Activated CD4-positive, CD25-positive, alpha-beta regulatory T cell (primary cell): Measurements from ENCODE around the gene SLC26A11.
"Not testable (repeated sequence)": the region's sequence is repeated elsewhere in the genome, so short reads cannot be mapped to it uniquely, and the experiment has no call there.

ENCODE experiments used
- DNase-seq, 4 experiments: peaks; one replicate each; lab custom pipeline; 2025; lab: John Stamatoyannopoulos, UW

Gene SLC26A11

DNA sequence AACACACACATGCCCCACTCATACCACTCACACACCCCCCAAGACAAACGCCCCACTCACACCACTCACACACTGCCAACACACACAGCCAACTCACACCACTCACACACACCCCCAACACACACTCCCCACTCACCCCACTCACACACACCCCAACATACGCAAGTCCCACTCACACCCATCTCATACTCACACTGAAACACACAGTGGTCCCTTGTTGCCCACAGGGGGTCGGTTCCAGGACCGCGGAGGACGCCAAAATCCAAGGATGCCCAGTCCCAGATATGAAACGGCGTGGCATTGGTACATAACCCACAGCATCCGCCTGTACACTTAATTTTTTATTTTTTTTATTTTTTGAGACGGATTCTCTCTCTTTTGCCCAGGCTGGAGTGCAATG, 61.3 kb downstream of the SLC26A11 start:
- DNase-seq: no peak

DNA sequence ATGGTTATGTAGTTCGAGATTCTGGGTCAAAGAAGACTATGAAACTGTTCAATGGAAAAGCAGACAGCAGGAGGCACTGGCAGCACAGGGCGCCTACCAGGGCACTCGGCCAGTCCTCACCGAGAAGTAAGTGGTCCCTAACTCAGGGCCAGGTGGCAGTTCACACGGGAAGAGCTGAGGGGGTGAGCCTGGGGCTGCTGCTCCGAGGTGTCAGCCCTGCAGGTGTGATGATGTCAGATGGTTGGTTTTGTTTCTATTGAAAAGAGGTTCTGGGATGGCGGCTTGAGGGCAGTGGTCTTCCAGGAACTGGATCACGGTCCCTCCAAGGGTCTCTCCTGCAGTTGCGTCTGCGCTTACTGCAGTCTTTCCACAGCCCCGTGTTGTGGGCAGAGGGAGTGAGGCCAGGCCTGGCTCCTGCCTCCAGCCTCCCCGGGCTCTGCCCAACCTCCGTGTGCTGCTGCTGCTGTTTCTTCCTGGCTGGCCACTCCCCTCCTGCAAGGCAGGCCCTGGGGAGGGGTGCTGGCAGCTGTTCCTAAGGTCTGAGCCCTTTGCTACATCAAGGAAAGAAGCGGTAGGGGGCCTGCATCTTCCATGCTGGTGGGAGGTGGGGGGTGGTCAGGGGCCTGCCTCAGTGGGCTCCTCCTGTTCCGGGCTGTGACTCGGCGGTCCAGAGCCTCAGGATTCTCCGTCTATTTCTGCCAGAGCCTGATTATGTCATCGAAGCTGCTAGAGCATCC, 63.1 kb downstream of the SLC26A11 start:
- no peak for DNase-seq

DNA sequence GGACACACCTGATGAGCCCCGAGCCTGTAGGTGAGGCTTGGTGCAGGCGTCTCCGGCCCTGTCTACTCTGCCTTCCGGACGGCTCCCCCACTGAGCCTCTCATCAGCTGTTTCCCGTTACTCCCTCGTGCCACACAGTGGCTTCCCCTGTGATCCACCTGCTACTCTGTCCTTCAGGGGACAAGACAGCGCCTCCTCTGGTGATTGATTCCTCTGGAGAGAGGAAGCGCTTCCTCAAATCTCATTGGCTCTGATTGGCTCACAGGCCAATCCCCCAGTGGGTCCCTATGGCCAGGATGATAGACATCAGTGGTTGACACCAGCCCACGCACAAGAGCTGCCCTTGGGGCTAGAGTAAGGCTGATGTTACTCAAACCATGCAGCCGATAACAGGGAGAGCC, 64.4 kb downstream of the SLC26A11 start:
- DNase-seq: no peak

DNA sequence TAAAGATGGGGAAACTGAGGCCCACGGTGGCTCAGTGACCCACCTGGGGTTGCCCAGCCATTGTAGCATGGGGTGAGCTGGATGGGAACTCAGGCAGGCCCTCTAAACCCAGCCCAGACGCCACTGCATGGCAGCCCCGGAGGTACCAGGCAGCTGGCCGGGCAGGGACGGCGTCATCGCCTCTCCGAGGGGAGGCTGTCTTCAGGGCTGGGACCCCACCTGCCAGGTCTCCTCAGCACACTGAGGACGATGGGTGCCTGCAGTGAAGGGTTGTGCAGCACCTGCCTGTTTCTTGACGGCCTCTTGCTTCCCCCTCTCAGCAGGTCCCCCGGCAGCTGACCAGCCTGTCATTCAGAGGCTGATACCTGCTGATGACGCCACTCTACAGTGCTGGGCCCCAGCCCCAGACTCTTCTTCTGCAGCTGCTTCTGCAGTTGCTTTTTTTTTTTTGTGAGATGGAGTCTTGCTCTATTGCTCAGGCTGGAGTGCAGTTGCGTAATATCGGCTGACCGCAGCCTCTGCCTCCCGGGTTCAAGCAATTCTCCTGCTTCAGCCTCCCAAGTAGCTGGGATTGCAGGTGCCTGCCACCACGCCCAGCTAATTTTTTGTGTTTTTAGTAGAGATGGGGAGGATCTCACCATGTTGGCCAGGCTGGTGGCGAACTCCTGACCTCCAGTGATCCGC, 65.2 kb downstream of the SLC26A11 start:
- no peak for DNase-seq

DNA sequence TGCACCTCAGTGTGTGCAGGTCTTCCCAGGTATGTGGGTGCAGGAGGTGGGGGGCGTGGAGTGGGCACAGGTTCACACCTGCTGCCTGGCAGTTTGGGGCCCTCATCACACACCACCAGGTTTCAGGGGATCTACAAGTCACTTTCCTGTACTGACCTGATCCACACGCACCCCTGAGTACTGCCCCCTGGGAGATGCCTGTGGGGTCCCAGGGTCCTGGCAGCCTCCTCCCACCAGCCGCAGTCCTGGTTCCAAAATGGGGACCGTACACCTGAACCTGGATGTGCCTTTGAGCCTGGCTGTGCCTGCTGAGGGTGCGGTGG, 66.4 kb downstream of the SLC26A11 start:
- no peak for DNase-seq

DNA sequence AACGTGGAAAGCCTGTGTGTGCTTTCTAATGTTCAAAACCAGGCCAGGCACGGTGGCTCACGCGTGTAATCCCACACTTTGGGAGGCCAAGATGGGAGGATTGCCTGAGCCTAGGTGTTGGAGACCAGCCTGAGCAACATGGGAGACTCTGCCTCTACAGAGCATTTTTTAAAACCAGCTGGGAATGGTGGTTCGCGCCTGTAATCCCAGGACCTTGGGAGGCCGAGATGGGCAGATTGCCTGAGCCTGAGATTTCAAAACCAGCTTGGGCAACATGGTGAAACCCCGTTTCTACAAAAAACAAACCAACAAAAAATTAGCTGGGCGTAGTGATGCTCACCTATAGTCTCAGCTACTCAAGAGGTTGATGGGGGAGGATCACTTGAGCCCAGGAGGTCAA, 66.8 kb downstream of the SLC26A11 start:
- no peak for DNase-seq

DNA sequence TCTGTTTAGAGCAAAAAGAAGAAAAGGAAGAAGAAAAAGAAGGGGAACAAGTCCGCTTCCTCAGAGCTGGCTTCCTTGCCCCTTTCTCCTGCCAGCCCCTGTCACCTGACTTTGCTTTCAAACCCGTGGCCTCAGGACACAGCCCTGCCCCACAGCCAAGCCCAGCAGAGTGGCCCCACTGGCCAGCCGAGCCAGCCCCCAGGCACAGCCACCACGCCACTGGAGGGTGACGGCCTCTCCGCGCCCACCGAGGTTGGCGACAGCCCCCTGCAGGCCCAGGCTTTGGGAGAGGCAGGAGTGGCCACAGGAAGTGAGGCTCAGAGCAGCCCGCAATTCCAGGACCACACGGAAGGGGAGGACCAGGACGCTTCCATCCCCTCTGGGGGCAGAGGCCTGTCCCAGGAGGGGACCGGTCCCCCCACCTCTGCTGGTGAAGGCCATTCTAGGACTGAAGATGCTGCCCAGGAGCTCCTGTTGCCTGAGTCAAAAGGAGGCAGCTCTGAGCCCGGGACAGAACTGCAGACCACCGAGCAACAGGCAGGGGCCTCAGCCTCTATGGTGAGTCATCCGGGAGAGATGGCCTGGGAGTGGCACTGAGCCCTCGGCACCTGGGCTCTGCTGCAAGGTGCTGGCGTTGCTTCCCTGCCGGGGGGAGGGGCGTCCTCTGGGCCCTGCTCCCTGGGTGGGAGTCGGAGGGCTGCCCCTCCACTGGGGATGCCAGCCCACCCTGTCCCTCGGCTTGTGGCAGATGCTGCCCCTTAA, 67.8 kb downstream of the SLC26A11 start:
- DNase-seq: no peak

DNA sequence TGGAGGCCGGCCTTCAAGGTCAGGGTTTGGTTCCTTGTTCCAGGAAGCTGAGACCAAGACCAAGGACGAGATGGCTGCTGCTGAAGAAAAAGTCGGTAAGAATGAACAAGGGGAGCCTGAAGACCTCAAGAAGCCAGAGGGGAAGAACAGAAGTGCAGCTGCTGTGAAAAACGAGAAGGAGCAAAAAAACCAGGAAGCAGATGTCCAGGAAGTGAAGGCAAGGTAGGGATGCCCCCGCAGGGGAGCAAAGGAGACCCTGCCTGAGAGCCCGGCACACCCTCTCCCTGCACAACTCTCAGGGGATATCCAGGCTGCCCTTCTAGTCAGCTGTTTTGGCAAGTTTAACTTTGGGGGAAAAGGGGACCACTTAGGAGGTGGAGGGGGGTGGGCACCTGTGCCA, 69.4 kb downstream of the SLC26A11 start:
- no peak for DNase-seq

DNA sequence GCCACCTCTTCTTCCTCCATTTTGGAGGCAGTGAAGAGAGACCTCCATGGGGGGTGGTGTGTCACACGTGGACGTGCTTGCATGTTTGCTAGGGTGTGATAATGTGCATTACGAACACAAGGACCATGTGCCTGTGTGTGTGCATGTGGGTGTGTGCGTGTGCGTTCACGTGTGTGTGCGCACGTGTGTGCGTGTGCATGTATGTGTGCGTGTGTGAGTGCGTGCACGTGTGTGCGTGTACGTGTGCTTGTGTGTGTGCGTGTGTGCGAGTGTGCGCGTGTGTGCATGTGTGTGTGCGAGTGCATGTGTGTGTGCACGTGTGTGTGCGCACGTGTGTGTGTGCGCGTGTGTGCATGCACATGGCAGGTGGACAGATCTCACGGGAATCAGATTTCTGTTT, 69.9 kb downstream of the SLC26A11 start:
- DNase-seq: no peak

DNA sequence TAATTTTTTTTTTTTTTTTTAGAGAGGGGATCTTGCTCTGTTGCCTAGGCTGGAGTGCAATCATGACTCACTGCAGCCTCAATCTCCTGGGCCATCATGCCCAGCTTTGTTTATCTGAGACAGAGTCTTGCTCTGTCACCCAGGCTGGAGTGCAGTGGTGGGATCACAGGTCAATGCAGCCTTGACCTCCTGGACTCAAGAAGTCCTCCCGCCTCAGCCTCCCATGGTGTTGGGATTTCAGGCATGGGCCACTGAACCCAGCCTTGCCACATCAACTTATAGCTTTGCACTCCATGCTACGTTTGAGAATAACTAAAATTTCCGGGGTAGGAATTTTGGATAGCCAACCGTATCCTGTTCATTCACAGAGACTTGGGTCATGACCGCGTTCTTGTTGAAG, 71.0 kb downstream of the SLC26A11 start:
- no peak for DNase-seq

DNA sequence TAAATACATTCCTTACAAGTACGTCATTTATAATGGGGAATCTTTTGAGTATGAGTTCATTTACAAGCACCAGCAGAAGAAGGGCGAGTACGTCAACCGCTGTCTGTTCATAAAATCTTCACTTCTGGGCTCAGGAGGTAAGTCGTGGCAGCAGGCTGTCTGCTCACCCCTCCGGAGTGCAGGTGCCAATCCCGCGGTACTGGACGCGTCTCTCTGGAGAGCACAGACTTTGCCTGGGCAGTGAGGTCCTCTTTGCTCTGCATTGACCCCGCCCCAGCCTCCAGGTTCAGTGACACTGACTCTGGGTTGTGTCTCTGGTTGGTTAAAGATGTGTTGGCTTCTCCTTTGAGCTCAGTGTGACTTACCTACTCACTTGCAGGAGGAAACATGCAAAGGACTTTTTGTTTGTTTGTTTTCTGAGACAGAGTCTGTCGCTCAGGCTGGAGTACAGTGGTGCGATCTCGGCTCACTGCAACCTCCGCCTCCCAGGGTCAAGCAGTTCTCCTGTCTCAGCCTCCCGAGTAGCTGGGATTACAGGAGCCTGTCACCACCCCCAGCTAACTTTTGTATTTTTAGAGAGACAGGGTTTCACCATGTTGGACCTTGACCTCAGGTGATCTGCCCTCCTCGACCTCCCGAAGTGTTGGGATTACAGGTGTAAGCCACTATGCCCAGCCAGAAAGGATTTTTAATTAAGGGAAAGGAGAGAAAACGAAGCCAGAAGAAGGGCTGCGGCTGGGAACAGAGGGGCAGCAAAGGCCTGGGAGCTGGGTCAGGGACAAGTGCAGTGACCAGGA, 71.7 kb downstream of the SLC26A11 start:
- DNase-seq: no peak

DNA sequence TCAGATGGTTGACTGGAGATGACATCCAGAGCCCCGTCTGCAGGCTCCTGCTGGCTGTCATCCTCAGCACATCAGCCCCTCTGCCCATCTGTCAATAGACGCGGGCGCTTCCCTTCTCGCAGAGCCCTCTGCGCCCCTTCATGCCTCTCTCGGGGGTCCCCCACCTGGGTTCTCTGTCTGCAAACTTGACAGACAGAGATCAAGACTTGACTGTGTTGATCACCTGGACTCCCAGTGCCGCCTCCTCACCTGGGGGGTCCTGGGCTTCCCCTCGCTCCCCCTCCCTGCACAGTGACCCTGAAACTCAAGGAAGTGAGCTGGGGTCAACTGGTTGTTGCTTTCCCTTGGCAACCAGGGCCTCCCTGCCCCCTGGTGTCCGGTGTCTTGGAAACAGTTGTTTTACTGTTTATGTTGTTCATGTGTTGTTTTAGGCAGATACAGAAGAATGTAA, 72.3 kb downstream of the SLC26A11 start:
- DNase-seq: no peak

DNA sequence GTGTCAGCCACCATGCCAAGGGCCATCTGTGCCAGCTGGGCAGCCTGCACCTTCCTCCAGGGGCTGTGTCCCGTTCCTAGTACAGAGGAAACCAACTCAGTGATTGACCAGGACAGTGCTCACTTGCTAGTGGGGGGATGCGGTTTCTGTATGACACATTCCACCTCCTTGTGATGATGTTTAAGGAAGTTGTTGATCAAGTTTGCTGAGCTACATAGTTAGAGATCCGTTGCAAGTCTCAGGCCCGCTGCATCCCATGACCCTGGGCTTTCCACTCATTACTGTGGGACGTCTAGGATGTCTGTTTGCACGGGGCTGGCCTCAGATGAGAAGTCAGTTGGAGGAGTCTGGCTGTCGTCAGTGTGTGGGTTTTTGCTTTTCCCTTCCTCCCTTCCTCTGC, 74.0 kb downstream of the SLC26A11 start:
- no peak for DNase-seq

DNA sequence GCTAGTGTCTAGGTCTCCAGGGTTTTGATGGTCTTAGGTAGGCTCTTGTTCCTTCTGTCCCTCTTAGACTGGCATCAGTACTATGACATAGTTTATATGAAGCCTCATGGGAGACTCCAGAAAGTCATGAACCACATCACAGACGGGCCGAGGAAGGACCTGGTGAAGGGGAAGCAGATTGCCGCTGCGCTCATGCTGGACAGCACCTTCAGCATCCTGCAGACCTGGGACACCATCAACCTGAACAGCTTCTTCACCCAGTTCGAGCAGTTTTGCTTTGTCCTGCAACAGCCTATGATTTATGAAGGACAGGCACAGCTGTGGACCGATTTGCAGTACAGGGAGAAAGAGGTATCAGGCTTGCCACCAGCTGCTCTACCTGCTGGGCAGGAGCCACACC, 74.4 kb downstream of the SLC26A11 start:
- DNase-seq: no peak

DNA sequence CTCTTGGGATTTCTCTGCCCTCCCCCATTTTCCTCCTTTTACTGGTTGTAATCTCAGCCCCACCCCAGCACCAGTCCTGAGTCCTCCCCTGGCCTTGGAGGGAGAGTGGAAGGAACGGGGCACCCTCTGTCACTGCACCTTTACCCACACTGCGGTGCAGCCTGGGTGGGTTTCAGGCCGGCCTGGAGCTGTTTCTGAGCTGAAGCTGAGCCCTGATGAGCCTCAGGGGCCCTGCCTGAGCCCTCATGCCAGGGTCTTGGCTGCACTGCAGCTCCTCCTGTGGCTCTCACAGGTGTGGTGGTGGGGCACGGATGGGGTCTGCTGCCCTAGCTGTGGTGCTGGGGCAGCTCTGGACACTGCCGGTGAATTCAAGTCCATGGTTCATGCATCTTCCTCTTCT, 74.9 kb downstream of the SLC26A11 start:
- DNase-seq: no peak

DNA sequence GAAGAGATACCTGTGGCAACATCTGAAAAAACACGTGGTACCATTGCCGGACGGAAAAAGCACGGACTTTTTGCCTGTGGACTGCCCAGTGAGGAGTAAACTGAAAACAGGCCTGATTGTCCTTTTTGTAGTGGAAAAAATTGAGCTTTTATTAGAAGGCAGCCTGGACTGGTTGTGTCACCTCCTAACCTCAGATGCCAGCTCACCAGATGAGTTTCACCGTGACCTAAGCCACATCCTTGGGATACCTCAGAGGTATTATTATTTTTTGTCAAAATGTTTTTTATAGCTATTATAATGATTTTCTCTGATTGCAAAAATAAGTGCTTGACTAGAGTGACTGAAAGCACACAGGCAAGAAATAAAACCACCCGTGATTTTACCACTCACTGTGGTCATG, 75.3 kb downstream of the SLC26A11 start:
- DNase-seq: no peak

DNA sequence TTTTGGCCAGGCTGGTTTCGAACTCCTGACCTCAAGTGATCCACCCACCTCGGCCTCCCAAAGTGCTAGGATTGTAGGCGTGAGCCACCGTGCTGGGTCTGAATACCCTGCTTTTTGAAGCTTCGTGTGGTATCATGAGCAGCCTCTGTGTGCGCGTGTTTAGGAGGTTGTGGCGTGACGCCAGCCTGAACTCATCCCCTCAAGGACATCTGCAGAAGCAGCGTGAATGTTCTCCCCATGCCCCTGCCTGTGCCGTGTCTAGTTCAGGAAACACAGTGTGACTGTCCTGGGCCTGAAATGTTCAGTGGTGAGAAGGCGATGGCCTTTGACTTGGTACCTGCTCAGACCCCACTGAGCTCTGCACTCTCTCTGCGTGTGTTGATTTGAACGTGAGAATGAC, 76.0 kb downstream of the SLC26A11 start:
- DNase-seq: no peak

DNA sequence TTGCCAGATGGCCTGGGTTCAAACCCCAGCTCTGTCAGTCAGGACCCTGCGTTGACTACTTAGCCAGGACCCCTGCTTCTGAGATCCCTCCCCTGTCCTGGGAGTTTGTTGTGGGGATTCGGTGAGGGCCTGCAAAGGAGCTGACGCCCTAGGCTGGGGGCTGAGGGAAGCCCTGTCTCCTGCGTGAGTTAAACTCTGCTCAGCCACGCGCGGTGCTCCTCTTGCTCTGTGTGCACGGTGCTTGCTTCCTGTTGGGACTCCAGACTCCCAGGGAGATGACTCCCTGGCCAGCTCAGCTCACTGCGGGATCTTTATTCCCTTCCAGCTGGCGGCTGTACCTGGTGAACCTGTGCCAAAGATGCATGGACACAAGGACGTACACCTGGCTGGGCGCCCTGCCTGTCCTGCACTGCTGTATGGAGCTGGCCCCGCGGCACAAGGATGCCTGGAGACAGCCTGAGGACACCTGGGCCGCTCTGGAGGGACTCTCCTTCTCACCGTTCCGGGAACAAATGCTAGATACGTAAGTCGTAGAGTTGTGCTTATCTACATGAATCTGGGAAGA, 77.9 kb downstream of the SLC26A11 start:
- no peak for DNase-seq

DNA sequence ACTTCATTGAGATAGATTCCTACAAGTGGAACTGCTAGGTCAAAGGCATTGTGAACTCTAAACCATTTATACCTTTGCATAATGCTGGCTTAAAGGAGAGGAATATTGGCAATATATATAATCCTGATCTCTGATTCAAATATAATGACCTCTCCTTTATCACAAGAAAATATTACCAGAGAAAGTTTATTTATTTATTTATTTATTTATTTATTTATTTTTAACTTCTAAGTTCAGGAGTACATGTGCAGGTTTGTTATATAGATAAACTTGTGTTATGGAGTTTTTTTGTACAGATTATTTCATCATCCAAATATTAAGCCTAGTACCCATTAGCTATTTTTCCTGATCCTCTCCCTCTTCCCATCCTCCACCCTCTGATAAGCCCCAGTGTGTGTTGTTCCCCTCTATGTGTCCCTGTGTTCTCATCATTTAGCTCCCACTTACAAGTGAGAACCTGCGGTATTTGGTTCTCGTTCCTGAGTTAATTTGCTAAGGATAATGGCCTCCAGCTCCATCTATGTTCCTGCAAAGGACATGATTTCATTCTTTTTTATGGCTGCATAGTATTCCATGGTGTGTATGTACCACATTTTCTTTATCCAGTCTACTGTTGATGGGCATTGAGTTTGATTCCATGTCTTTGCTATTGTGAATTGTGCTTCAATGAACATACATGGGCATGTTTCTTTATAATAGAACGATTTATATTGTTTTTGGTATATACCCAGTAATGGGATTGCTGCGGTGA, 79.3 kb downstream of the SLC26A11 start:
- not testable (repeated sequence) for DNase-seq

DNA sequence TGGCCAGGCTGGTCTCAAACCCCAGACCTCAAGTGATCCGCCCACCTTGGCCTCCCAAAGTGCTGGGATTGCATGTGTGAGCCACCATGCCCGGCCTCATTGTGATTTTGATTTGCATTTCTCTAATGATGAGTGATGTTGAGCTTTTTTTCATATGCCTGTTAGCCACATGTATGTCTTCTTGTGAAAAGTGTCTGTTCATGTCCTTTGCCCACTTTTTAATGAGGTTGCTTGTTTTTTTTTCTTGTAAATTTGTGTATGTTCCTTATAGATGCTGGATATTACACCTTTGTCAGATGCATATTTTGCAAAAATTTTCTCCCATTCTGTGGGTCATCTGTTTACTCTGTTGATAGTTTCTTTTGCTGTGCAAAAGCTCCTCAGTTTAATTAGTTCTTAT, 80.5 kb downstream of the SLC26A11 start:
- DNase-seq: not testable (repeated sequence)
